Uterus (tissue), 4 donors: ENCODE data around the gene GSTO2. TPM values are rescaled to one million over a fixed set of nuclear protein-coding genes. Genes with fewer than 3 reads are reported as not detected.

Source experiments
- DNase-seq, 2 donors: peaks; one replicate each; pipeline ENCODE4 v3.0.0-alpha.2; 2019 to 2020
- H3K27ac ChIP-seq, 2 donors: fragments of 200-600 bp; sonication (generic); 1 replicate in 1 of 2; 2 replicates in 1 of 2; pipeline ENCODE4 v1.5.1; 2016 to 2018
- H3K27me3 ChIP-seq, 2 donors: fragments of 200-600 bp; sonication (generic); one replicate each; pipeline ENCODE4 v1.5.1; 2018 to 2019; ENCODE audit warnings: control low read depth in 1 of 2
- H3K36me3 ChIP-seq, 2 donors: fragments of 200-600 bp; sonication (generic); one replicate each; pipeline ENCODE4 v1.5.1; 2019; ENCODE audit warnings: control low read depth in 1 of 2
- H3K4me1 ChIP-seq, 2 donors: fragments of 200-600 bp; sonication (generic); one replicate each; pipeline ENCODE4 v1.5.1; 2018 to 2019; ENCODE audit warnings: control low read depth in 1 of 2
- H3K4me3 ChIP-seq, 2 donors: fragments of 200-600 bp; sonication (generic); 1 replicate in 1 of 2; 2 replicates in 1 of 2; pipeline ENCODE4 v1.5.1; 2018 to 2019; ENCODE audit warnings: mild to moderate bottlenecking in 1 of 2
- H3K9me3 ChIP-seq, 2 donors: fragments of 200-600 bp; sonication (generic); one replicate each; pipeline ENCODE4 v1.5.1; 2019; ENCODE audit warnings: control low read depth in 1 of 2
- CTCF ChIP-seq, 4 experiments: fragments of 200-600 bp in 2 of 4; fragments of 450-650 bp in 2 of 4; sonication (generic) in 2 of 4; IDR thresholded peaks; one replicate each; pipeline ENCODE4 v1.5.1; 2016 to 2019; ENCODE audit warnings: antibody characterized with exemption in 4 of 4, mild to moderate bottlenecking in 2 of 4, moderate library complexity in 1 of 4
- POLR2A ChIP-seq, 2 donors: fragments of 450-650 bp; IDR thresholded peaks; one replicate each; pipeline ENCODE4 v1.6.1; 2016; ENCODE audit warnings: antibody characterized with exemption in 2 of 2, mild to moderate bottlenecking in 1 of 2, moderate library complexity in 1 of 2
- intact Hi-C: fragments of 100-400 bp; cut with DNase I; formaldehyde crosslinking; loops from one replicate; pipeline ENCODE4 v1.15.1; 2023; ENCODE audit warnings: low total_unique reads
- total RNA-seq, 4 donors: library from RNA; depleted of rRNA in 3 of 4; stranded (reverse); fragments of >200 nt in 3 of 4; gene quantifications; one replicate each; pipeline versions ENCODE4 v1.1.0 to v1.2.4, GENCODE V29; 2014 to 2023
- donor health status: DM: yes; HTN: yes; CAD: no.

GSTO2 gene
- total RNA-seq, 4 donors from 2014 or later: under 0.01 to 10.6 (median 5.6) TPM; not detected in 1

- no peaks in the 10 kb centered on the region for H3K27me3 ChIP-seq
- DNase-seq: no peak
- TF ChIP-seq POLR2A (IDR thresholded peaks at IDR 0.05) (no peak), CTCF (IDR thresholded peaks at IDR 0.05) (no peak)
- intact Hi-C loops: no loop called here
- no peak overlapping the region for H3K27ac ChIP-seq
- no peaks in the 10 kb centered on the region for H3K9me3 ChIP-seq
- H3K4me3 ChIP-seq: no peak overlapping the region
- no peaks in the 10 kb centered on the region for H3K36me3 ChIP-seq
- peaks cover 0 to 5% of the 10 kb centered on the region in 2 donors for H3K4me1 ChIP-seq
Observed at GRCh38 chr10:104257235-104257634, 11.7 kb upstream of the GSTO2 start.

GRCh38 chr10:104258209-104258608 lies 10.8 kb upstream of the GSTO2 start:
- Histone ChIP-seq H3K4me3 (no peak overlapping the region), H3K27me3 (no peaks in the 10 kb centered on the region), H3K36me3 (no peaks in the 10 kb centered on the region), H3K27ac (no peak overlapping the region), H3K9me3 (no peaks in the 10 kb centered on the region), H3K4me1 (peaks cover 0 to 5% of the 10 kb centered on the region in 2 donors)
- no peak for DNase-seq
- TF ChIP-seq POLR2A (IDR thresholded peaks at IDR 0.05) (no peak), CTCF (IDR thresholded peaks at IDR 0.05) (no peak)
- intact Hi-C loops: no loop called here

- H3K36me3 ChIP-seq: no peaks in the 10 kb centered on the region
- intact Hi-C loops: no loop called here
- H3K4me1 ChIP-seq: peaks cover 0 to 5% of the 10 kb centered on the region in 2 donors
- no peak for TF ChIP-seq POLR2A (IDR thresholded peaks at IDR 0.05)
- TF ChIP-seq CTCF (IDR thresholded peaks at IDR 0.05): no peak
- H3K4me3 ChIP-seq: no peak overlapping the region
- no peaks in the 10 kb centered on the region for H3K9me3 ChIP-seq
- no peaks in the 10 kb centered on the region for H3K27me3 ChIP-seq
- DNase-seq: no peak
- no peak overlapping the region for H3K27ac ChIP-seq
Observed at GRCh38 chr10:104259456-104259855, 9.5 kb upstream of the GSTO2 start.

GRCh38 chr10:104259999-104260774 lies 8.8 kb upstream of the GSTO2 start:
- Histone ChIP-seq H3K36me3 (no peaks in the 10 kb centered on the region), H3K4me1 (peaks cover 0 to 5% of the 10 kb centered on the region in 2 donors), H3K27me3 (no peaks in the 10 kb centered on the region), H3K4me3 (no peak overlapping the region), H3K9me3 (no peaks in the 10 kb centered on the region), H3K27ac (peak overlapping the region in 1 of 2 donors; percentile 51)
- DNase-seq: no peak
- TF ChIP-seq POLR2A (IDR thresholded peaks at IDR 0.05) (no peak), CTCF (IDR thresholded peaks at IDR 0.05) (no peak)
- intact Hi-C loops: no loop called here

- H3K4me3 ChIP-seq: no peak overlapping the region
- H3K9me3 ChIP-seq: no peaks in the 10 kb centered on the region
- H3K27me3 ChIP-seq: no peaks in the 10 kb centered on the region
- TF ChIP-seq POLR2A (IDR thresholded peaks at IDR 0.05) (no peak), CTCF (IDR thresholded peaks at IDR 0.05) (no peak)
- peaks cover 0 to 5% of the 10 kb centered on the region in 2 donors for H3K4me1 ChIP-seq
- intact Hi-C loops: no loop called here
- no peak for DNase-seq
- H3K27ac ChIP-seq: peak overlapping the region in 1 of 2 donors; percentile 51
- H3K36me3 ChIP-seq: no peaks in the 10 kb centered on the region
Observed at GRCh38 chr10:104260775-104261115, 8.2 kb upstream of the GSTO2 start.
